ENCODE measurements around the gene GK2.

DNA sequence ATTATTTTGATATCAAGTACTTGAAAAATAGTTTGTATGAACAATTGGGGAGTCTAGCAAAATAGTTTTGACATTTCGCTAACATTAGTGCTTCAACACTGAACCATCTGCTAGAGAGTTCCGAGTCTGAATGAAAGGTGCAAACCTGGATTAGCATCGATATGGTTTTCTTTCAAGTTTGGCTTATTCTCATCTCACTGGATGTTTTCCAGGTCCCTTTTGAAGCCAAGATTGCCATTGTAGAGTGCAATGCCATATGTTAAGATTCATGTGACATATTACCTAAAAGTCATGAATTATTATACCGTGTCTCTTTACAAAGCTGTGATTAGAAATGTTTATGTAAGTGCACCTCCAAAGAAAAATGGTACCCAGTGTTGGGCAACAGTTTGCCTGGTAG, 45.4 kb downstream of the GK2 start:
- TF ChIP-seq NFE2L2 (IDR thresholded peaks at IDR 0.05; ENCODE audit: low read length) (no peak), RBFOX2 (IDR thresholded peaks at IDR 0.05; ENCODE audit: low read depth, low read length) (no peak), CREB1 (IDR thresholded peaks at IDR 0.05) (no peak), CREB1 (CRISPR knock-in tag; IDR thresholded peaks at IDR 0.05) (no peak), GABPA (IDR thresholded peaks at IDR 0.05; ENCODE audit: low read depth, low read length) (no peak), GABPA (CRISPR knock-in tag; IDR thresholded peaks at IDR 0.05; ENCODE audit: low read depth) (no peak), ZNF234 (CRISPR knock-in tag; conservative IDR thresholded peaks at IDR 0.05) (no peak), ZNF672 (CRISPR knock-in tag; IDR thresholded peaks at IDR 0.05) (no peak), ZNF335 (CRISPR knock-in tag; IDR thresholded peaks at IDR 0.05) (no peak)
- TF ChIP-seq, protein P1, sequence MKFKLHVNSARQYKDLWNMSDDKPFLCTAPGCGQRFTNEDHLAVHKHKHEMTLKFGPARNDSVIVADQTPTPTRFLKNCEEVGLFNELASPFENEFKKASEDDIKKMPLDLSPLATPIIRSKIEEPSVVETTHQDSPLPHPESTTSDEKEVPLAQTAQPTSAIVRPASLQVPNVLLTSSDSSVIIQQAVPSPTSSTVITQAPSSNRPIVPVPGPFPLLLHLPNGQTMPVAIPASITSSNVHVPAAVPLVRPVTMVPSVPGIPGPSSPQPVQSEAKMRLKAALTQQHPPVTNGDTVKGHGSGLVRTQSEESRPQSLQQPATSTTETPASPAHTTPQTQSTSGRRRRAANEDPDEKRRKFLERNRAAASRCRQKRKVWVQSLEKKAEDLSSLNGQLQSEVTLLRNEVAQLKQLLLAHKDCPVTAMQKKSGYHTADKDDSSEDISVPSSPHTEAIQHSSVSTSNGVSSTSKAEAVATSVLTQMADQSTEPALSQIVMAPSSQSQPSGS (CRISPR knock-in tag; IDR thresholded peaks at IDR 0.05): no peak
- TF ChIP-seq, protein P2, sequence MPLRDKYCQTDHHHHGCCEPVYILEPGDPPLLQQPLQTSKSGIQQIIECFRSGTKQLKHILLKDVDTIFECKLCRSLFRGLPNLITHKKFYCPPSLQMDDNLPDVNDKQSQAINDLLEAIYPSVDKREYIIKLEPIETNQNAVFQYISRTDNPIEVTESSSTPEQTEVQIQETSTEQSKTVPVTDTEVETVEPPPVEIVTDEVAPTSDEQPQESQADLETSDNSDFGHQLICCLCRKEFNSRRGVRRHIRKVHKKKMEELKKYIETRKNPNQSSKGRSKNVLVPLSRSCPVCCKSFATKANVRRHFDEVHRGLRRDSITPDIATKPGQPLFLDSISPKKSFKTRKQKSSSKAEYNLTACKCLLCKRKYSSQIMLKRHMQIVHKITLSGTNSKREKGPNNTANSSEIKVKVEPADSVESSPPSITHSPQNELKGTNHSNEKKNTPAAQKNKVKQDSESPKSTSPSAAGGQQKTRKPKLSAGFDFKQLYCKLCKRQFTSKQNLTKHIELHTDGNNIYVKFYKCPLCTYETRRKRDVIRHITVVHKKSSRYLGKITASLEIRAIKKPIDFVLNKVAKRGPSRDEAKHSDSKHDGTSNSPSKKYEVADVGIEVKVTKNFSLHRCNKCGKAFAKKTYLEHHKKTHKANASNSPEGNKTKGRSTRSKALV (CRISPR knock-in tag; IDR thresholded peaks at IDR 0.05): no peak
